Lung (tissue), 12 donors: ENCODE results near the gene ULK3. TPM values are rescaled to one million over a fixed set of nuclear protein-coding genes. Genes with fewer than 3 reads are reported as not detected.

Experiments used
- ATAC-seq: fragments of 200-7000 bp; cut with Tn5 transposase; one replicate; pipeline ENCODE4 v1.9.1; 2020; ENCODE audit warnings: moderate number of reproducible peaks; ENCODE audit not compliant: insufficient read depth, low FRiP score
- DNase-seq, 3 donors: peaks; one replicate each; pipeline ENCODE4 v3.0.0-alpha.2; 2013 to 2017
- H3K27ac ChIP-seq, 2 donors: one replicate each; pipeline ENCODE4 v1.5.1; 2013; ENCODE audit warnings: mild to moderate bottlenecking in 2 of 2, moderate library complexity in 2 of 2, control low read depth in 1 of 2, inconsistent platforms in 1 of 2, low read depth in 1 of 2, low read length in 1 of 2
- H3K27me3 ChIP-seq, 3 donors: one replicate each; pipeline ENCODE4 v1.5.1; 2013; ENCODE audit warnings: low read length in 2 of 3; ENCODE audit not compliant: control insufficient read depth in 3 of 3, insufficient read depth in 3 of 3
- H3K36me3 ChIP-seq, 4 donors: one replicate each; pipeline ENCODE4 v1.5.1; 2013; ENCODE audit warnings: low read length in 4 of 4, mild to moderate bottlenecking in 1 of 4, moderate library complexity in 1 of 4; ENCODE audit not compliant: control insufficient read depth in 4 of 4, insufficient read depth in 4 of 4
- H3K4me1 ChIP-seq, 5 donors: one replicate each; pipeline ENCODE4 v1.5.1; 2013; ENCODE audit warnings: low read length in 5 of 5, mild to moderate bottlenecking in 2 of 5, moderate library complexity in 1 of 5; ENCODE audit not compliant: control insufficient read depth in 5 of 5, insufficient read depth in 5 of 5
- H3K4me3 ChIP-seq: one replicate; pipeline ENCODE4 v1.5.1; 2013; ENCODE audit warnings: mild to moderate bottlenecking, control low read depth, moderate library complexity
- H3K9ac ChIP-seq, 2 donors: one replicate each; pipeline ENCODE4 v1.5.1; 2013; ENCODE audit warnings: low read length in 2 of 2, control low read depth in 1 of 2; ENCODE audit not compliant: insufficient read depth in 1 of 2
- H3K9me3 ChIP-seq, 4 donors: one replicate each; pipeline ENCODE4 v1.5.1; 2013; ENCODE audit warnings: low read length in 3 of 4, mild to moderate bottlenecking in 1 of 4, moderate library complexity in 1 of 4; ENCODE audit not compliant: control insufficient read depth in 4 of 4, insufficient read depth in 3 of 4
- WGBS, 2 donors: extraction: QIAGEN DNeasy Blood & Tissue Kit; methylation state at CpG; one replicate each; pipeline ENCODE4 v1.1.7; 2013; 5-methylcytosine and 5-hydroxymethylcytosine counted together
- polyA plus RNA-seq, 2 donors: library from polyadenylated mRNA; stranded (reverse); fragments of 200-250 nt; gene quantifications; one replicate each; pipeline ENCODE4 v1.2.1, GENCODE V29; 2013
- total RNA-seq, 2 donors: library from RNA; depleted of rRNA in 1 of 2; stranded (reverse); fragments of >200 nt in 1 of 2; gene quantifications; one replicate each; pipeline ENCODE4 v1.2.1, GENCODE V29; 2014 to 2021
- TF ChIP-seq, protein P1 (sequence below): IDR thresholded peaks from 2 replicates; pipeline ENCODE4 v1.5.1; 2012; ENCODE audit warnings: mild to moderate bottlenecking; ENCODE audit errors: control extremely low read depth, extremely low read depth
- donor health status: control.
- donor health status: control.
- donor health status: Bipolar disorder and iron deficiency.
- donor health status: healthy.
- donor health status: DM: yes; HTN: yes; CAD: no.

Gene ULK3
- total and polyA plus RNA-seq, 4 donors, result 20.6 to 54.5 (median 38.7) TPM

DNA sequence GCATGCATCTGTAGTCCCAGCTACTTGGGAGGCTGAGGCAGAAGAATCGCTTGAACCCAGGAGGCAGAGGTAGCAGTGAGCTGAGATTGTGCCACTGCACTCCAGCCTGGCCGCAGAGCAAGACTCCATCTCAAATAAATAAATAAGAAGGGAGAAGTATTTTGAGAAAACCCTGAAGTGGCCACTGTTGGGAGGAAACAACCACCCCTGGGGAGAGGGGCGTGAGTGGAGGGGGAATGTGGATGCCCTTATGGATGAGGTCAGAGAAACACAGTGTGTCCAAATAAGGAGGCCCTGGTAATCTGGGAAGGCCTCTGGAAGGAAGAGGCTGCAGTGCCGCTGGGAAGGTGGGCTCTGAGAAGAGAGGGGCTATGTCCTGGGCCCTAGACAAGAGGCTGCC, 20.7 kb downstream of the ULK3 start:
- Histone ChIP-seq H3K9me3 (no peaks in the 10 kb centered on the region), H3K4me3 (no peak overlapping the region), H3K27me3 (peaks cover 0 to 16% (median 2%) of the 10 kb centered on the region in 3 donors), H3K4me1 (peaks cover 0 to 7% (median 0%) of the 10 kb centered on the region in 5 donors), H3K36me3 (no peaks in the 10 kb centered on the region), H3K27ac (no peak overlapping the region), H3K9ac (no peak overlapping the region)
- WGBS, 2 donors, result 86 to 87% methylated on average over 4 of the region's 4 CpGs
- DNase-seq (no peak), ATAC-seq (no peak)
- TF ChIP-seq, protein P1, sequence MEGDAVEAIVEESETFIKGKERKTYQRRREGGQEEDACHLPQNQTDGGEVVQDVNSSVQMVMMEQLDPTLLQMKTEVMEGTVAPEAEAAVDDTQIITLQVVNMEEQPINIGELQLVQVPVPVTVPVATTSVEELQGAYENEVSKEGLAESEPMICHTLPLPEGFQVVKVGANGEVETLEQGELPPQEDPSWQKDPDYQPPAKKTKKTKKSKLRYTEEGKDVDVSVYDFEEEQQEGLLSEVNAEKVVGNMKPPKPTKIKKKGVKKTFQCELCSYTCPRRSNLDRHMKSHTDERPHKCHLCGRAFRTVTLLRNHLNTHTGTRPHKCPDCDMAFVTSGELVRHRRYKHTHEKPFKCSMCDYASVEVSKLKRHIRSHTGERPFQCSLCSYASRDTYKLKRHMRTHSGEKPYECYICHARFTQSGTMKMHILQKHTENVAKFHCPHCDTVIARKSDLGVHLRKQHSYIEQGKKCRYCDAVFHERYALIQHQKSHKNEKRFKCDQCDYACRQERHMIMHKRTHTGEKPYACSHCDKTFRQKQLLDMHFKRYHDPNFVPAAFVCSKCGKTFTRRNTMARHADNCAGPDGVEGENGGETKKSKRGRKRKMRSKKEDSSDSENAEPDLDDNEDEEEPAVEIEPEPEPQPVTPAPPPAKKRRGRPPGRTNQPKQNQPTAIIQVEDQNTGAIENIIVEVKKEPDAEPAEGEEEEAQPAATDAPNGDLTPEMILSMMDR, result no peak

DNA sequence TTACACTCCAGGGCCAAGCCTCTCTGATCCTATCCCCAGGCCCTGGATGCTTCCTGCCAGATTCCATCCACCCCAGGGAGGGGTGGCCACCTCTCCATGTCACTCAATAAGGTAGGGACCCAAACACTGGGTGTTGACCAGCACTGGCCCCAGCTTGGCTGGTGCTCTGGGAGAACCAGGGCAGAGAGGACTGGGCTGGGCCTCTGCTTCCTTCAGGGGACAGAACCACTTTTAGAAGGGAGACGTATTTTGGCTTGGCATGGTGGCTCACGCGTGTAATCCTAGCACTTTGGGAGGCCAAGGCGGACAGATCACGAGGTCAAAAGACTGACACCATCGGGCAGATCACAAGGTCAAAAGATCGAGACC, 21.2 kb downstream of the ULK3 start:
- no peak overlapping the region for H3K27ac ChIP-seq
- H3K9ac ChIP-seq, result no peak overlapping the region
- 79 to 89% methylated on average over 7 of the region's 7 CpGs for WGBS, 2 donors
- no peaks in the 10 kb centered on the region for H3K36me3 ChIP-seq
- H3K9me3 ChIP-seq, result no peaks in the 10 kb centered on the region
- TF ChIP-seq, protein P1, result no peak
- ATAC-seq (no peak), DNase-seq (no peak)
- no peak overlapping the region for H3K4me3 ChIP-seq
- peaks cover 0 to 11% (median 0%) of the 10 kb centered on the region in 3 donors for H3K27me3 ChIP-seq
- peaks cover 0 to 7% (median 0%) of the 10 kb centered on the region in 5 donors for H3K4me1 ChIP-seq

DNA sequence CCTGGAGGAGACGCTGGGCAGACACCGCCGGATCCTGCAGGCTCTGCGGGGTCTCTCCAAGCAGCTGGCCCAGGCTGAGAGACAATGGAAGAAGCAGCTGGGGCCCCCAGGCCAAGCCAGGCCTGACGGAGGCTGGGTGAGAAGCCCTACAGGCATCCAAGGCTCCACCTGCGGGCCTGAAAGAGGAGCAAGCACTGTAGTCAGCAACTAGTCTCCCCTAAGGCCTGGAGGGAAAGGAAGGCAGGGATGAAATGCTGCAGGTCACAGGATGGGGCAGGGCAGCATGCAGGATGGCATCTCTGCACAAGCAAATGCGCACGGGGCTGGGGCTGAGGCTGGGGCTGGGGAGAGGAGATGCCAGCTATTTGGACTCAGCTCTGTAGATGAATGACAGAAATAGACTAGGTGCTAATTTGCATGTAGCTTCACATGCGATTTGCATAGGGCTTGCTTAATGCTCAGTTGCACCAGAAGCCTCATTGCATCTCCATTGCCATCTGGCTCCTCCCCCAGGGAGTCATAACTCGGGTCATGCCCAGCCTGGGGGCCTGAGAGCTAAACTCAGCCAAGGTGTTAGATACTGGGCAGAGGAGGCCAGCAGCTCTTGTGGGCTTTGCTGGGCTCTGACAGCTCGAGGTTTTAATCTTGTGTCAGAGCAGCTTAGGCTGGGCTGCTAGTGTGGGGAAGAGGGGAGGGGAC, 21.7 kb downstream of the ULK3 start:
- TF ChIP-seq, protein P1, result no peak
- Histone ChIP-seq H3K27ac (no peak overlapping the region), H3K4me1 (peaks cover 0 to 5% (median 0%) of the 10 kb centered on the region in 5 donors), H3K9me3 (no peaks in the 10 kb centered on the region), H3K9ac (no peak overlapping the region), H3K36me3 (no peaks in the 10 kb centered on the region), H3K27me3 (peaks cover 0 to 10% (median 0%) of the 10 kb centered on the region in 3 donors), H3K4me3 (no peak overlapping the region)
- no peak for DNase-seq
- 59 to 70% methylated on average over 11 of the region's 11 CpGs for WGBS, 2 donors
- ATAC-seq, result no peak
